IPS DF 19.7 (cell line): Measurements from ENCODE around the gene IRF8.
"Not testable (repeated sequence)": the region's sequence is repeated elsewhere in the genome, so short reads cannot be mapped to it uniquely, and the experiment has no call there.

Source experiments
- DNase-seq: peaks from one replicate; pipeline ENCODE4 v3.0.0-alpha.2; 2013; ENCODE audit warnings: low read depth, low spot score

IRF8 gene

DNA sequence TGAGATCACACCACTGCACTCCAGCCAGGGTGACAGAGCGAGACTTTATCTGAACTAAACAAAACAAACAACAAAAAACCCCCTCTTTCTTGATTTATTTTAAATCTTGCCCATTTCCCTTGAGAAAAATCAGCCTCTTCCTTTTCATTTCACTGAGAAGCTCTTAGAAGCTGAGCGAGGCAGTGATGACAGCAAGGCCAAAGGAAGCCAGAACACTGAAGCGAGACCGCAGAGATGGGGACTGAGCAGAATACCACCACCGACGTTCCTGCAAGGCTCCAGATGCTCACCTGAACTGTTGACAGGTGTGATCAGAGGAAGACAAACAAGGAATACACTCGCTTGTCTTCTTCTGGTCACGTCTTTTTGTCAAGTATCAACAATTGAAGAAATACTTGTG, 30.5 kb upstream of the IRF8 start:
- DNase-seq: no peak

DNA sequence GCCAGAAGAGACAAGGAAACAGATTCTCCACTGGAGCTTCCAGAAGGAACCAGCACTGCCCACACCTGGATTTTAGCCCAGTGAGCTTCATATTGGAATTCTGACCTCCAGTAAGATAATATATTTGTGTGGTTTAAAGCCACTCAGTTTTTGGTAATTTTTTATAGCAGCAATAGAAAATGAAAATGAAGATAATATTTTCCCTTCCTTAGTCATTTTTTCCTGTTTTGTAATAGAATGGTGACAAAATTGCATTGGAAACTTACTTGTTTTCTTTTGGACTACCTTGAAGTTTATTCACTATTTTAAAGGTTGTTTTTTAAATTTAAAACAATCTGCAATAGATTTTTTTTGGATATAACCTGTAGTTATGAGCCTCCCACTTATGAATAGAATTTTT, 29.8 kb upstream of the IRF8 start:
- no peak for DNase-seq

DNA sequence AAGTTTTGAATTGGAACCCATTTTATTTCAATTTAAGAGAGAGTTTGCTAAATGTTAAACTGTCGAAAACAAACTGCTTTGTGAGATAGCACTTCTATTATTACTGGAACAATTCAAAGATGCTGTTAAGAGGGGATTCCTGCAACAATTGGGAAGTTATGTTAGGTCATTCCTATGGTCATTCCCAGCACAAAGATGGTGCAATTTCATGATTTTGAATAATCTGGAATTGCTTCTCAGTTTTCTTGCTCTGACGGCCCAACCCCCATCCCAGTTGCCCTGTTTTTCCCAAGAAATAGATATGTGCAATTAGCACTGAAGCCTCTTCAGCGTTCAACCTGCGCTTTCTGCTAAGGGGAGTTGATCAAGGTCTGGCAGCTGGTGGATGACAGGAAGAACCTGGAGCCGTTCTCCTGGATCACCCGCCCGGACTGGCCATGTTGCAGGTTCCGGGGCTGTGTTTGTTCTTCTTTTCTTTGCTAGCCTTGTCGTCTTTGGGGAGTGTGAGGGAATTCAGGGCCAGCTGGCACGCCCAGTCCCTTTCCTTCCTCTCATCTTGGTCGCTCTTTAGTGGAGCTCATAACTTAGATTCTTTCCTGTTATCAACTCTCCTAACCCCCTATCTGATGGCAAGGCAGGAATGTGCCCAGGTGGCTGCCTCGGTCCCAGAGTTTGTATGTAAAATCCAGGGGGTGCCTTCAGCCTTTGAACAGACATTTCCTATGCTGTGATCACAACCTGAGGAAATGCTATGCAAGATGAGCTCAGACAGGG, 29.0 kb upstream of the IRF8 start:
- DNase-seq: peak; percentile 61

- no peak for DNase-seq
Observed at GRCh38 chr16:85871756-85872155, 27.2 kb upstream of the IRF8 start.

DNA sequence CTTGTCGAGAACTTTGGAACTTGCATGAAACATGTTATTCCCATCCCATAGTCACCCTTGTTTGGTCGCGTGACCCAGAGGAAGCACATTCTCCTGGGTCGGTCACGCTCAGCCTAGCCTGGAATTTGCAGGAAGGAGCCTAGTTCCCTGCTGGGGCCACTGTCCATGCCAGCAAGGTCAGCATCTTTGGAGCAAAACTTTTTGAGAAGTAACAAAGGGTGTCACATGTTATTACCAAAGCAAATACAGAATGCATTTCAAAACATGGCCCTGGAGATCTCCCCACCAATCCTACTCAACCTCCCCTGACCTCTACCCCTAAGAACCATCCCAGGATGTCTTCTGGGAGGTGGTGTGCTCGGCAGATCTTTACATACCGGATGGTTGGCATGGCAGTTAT, 26.2 kb upstream of the IRF8 start:
- DNase-seq: no peak

DNA sequence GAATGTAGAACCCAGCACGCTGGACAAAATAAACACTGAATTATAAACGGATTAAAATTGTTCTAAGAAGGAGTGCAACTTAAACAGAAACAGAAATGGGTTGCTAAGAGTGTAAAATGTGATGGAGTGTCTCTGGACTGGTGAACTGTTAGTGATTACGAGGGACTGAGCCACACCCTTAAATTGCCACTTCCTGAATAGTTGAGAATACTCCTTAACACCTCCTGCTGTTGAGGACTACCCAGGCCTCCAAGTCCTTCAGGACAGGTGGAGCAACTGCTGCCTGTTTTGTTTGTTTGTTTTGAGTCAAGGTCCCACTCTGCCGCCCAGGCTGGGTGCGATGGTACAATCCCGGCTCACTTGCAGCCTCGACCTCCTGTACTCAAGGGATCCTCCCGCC, 25.8 kb upstream of the IRF8 start:
- no peak for DNase-seq

- DNase-seq: not testable (repeated sequence)
Observed at GRCh38 chr16:85874031-85874430, 24.9 kb upstream of the IRF8 start.

- DNase-seq: no peak
Observed at GRCh38 chr16:85878407-85878806, 20.6 kb upstream of the IRF8 start.

DNA sequence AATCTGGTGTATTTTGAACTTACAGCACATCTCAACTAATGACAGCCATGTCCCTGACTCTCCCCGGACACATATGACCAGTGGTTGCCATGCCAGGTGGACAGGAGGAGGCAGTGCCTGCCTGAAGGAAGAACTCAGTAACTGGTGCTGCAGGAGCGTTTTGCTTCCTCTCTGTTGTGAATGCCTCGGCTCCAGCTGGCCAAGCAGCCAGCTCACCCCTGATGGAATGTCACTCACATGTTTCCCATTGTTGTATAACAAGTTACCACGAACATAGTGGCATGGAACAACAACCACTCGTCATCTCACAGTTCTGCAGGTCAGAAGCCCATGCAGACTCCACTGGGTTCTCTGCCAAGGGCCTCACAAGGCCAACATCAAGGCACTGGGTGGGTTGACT, 20.1 kb upstream of the IRF8 start:
- DNase-seq: no peak

DNA sequence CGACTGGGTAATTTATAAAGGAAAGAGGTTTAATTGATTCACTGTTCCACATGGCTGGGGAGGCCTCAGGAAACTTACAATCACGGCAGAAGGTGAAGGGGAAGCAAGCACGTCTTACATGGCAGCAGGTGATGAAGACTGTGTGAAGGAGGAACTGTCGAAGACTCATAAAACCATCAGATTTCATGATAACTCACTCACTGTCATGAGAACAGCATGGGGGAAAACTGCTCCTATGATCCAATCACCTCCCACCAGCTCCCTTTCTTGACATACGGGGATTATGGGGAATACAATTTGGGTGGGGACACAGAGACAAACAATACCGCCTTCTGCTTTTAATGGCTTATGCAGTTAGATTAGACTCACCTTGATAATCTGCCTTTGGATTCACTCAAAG, 19.4 kb upstream of the IRF8 start:
- DNase-seq: no peak

GRCh38 chr16:85879975-85880831, 18.8 kb upstream of the IRF8 start:
- DNase-seq: no peak

GRCh38 chr16:85880861-85881260, 18.1 kb upstream of the IRF8 start:
- no peak for DNase-seq

DNA sequence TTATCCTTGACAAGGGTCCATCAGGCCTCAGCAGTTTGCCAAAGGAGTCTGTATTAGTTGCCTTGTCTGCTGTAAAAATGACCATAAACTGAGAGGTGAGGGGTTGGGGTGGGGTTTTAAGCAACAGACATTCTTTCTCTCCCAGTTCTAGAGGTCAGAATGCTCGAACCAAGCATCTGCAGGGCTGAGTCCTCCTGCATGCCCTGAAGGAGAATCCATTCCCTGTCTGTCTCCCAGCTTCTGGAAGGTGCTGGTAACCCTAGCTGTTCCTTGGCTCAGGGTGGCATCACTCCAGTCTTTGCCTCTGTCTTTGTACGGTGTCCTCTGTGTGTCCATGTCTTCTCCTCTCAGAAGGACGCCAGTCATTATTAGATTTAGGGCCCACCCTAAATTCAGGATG, 17.5 kb upstream of the IRF8 start:
- no peak for DNase-seq

- DNase-seq: no peak
Observed at GRCh38 chr16:85882181-85882810, 16.7 kb upstream of the IRF8 start.

DNA sequence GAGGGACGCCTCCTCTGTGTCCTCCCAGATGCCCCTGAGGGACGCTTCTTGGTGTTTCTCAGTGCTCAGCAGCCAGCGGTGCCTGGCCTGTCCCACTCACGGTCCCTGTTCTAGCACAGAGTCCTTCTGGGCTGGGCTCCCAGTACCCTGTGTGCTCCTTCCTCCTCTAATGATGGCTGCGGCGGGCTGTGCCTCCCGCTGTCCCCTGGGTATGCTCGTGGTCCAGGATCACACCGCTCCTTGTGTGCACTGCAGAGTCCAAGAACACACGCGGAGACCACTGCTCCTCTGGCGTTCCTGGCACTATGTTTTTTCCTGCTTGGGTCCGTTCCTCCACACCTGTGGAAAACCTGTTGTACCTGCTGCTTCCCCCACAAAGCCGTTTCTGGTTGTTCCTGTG, 15.1 kb upstream of the IRF8 start:
- no peak for DNase-seq

- DNase-seq: no peak
Observed at GRCh38 chr16:85884808-85885463, 14.0 kb upstream of the IRF8 start.

- no peak for DNase-seq
Observed at GRCh38 chr16:85885537-85885936, 13.4 kb upstream of the IRF8 start.

DNA sequence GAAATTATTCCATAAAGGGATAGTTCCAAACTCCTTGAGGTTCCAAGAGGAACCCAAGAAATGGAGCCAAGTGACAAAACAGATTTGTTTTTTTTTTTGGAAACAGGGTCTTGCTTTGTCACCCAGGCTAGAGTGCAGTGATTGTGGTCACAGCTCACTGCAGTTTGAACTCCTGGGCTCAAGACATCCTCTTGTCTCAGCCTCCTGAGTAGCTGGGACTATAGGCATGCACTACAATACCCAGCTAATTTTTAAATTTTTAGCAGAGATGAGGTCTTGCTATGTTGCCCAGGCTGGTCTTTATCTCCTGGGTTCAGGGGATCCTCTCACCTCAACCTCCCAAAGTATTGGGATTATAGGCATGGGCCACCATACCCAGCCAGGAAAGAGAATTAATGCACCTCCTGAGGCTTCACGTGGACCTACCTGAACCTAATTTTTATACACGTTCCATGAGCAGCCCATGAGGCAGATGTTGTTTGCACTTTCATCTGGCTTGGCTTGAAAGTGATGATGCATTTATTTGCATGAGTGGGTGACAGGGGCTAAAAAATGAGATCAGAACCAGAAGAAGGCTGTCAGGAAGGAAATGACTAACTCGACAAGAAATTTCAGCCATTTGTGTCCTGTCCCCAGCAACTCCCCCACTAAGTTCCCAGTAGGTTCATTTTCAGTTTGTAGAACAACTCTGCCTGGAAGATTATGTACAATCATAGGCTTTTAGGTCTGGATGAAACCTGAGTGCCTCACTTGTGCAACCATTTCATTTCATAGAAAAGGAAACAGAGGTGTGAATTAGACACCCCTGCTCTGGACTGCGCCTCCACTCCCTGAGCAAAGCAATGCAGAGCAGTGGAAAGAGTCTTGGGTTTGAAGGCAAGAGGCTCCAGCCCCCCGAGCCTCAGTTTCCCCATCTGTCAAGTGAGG, 10.3 kb upstream of the IRF8 start:
- DNase-seq: no peak

- no peak for DNase-seq
Observed at GRCh38 chr16:85891033-85891775, 7.8 kb upstream of the IRF8 start.

DNA sequence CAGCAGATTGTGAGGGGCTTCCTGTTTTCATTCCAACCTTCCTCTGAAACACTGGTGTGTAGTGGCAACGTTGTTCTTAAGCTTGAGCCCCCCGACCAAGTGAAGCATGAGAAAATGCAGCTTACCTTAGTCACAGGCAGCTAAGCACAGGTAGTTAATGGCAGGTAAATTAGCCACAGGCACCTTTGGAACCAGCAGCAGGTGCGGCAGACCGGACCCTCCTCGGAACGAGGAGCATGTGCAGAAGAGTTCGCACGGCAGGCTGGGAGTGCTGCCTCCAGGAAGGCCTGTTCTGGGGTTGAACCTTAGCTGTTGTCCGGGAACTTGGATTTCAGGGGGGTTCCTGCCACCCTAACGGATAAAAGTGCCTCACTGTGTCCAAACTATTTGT, 7.2 kb upstream of the IRF8 start:
- DNase-seq: no peak
